Adrenal gland (tissue), 12 donors: ENCODE data around the gene SLC25A45. TPM values are rescaled to one million over a fixed set of nuclear protein-coding genes. Genes with fewer than 3 reads are reported as not detected.
A peak's percentile ranks its signal among the peaks of the same experiment; 100 is the strongest.
"Not testable (repeated sequence)": the region's sequence is repeated elsewhere in the genome, so short reads cannot be mapped to it uniquely, and the experiment has no call there.

Experiments used
- DNase-seq, 7 donors: peaks; one replicate each; pipeline ENCODE4 v3.0.0-alpha.2; 2019 to 2020
- H3K27ac ChIP-seq, 5 donors: fragments of 200-600 bp; sonication (generic) in 4 of 5; 1 replicate in 3 of 5; 2 replicates in 2 of 5; pipeline versions ENCODE4 v1.5.1 to v1.8.0; 2016 to 2020; ENCODE audit warnings: mild to moderate bottlenecking in 1 of 5
- H3K27me3 ChIP-seq: fragments of 200-600 bp; 2 replicates; pipeline ENCODE4 v1.8.0; 2021
- H3K36me3 ChIP-seq, 2 donors: fragments of 200-600 bp; replicated peaks in 1 of 2; 1 replicate in 1 of 2; 2 replicates in 1 of 2; pipeline versions ENCODE4 v1.5.1 to v1.8.0; 2018 to 2022
- H3K4me1 ChIP-seq, 2 donors: fragments of 200-600 bp; replicated peaks in 1 of 2; 1 replicate in 1 of 2; 2 replicates in 1 of 2; pipeline versions ENCODE4 v1.5.1 to v1.8.0; 2018 to 2021
- H3K4me3 ChIP-seq, 4 donors: fragments of 200-600 bp; sonication (generic) in 3 of 4; one replicate each; pipeline ENCODE4 v1.5.1; 2016 to 2018
- H3K9me3 ChIP-seq, 3 donors: fragments of 200-600 bp; sonication (generic) in 1 of 3; replicated peaks in 1 of 3; 1 replicate in 2 of 3; 2 replicates in 1 of 3; pipeline versions ENCODE4 v1.5.1 to v1.8.0; 2016 to 2021
- CTCF ChIP-seq, 6 experiments: fragments of 450-650 bp in 4 of 6; fragments of 200-600 bp in 2 of 6; sonication (generic) in 1 of 6; IDR thresholded peaks; 1 replicate in 5 of 6; 2 replicates in 1 of 6; pipeline versions ENCODE4 v1.5.1 to v1.8.0; 2016 to 2021; ENCODE audit warnings: antibody characterized with exemption in 6 of 6, mild to moderate bottlenecking in 2 of 6, moderate library complexity in 1 of 6
- POLR2A ChIP-seq, 2 donors: fragments of 450-650 bp; IDR thresholded peaks; one replicate each; pipeline ENCODE4 v1.6.1; 2017; ENCODE audit warnings: antibody characterized with exemption in 2 of 2, mild to moderate bottlenecking in 2 of 2, moderate library complexity in 1 of 2
- WGBS, 4 donors: extraction: QIAGEN DNeasy Blood & Tissue Kit in 2 of 4; methylation state at CpG; one replicate each; pipeline versions ENCODE4 v1.1.5 to v1.1.7; 2013 to 2017; 5-methylcytosine and 5-hydroxymethylcytosine counted together
- intact Hi-C, 2 donors: fragments of 100-400 bp; cut with DNase I; formaldehyde crosslinking; loops; one replicate each; pipeline versions ENCODE4 v1.14.1 to v1.15.0; 2022 to 2023
- polyA plus RNA-seq, 3 donors: library from polyadenylated mRNA; stranded (reverse); fragments of 200-250 nt in 2 of 3; fragments of 350-450 nt in 1 of 3; fragmentation: Illumina TruSeq in 1 of 3; extraction: RNeasy Lipid Tissue Mini Kit (QIAGEN cat#74804) in 1 of 3; gene quantifications; one replicate each; pipeline ENCODE4 v1.2.3, GENCODE V29; 2013 to 2014
- total RNA-seq, 9 donors: library from RNA; depleted of rRNA in 4 of 9; stranded (reverse); fragments of >200 nt in 4 of 9; fragments of 120-200 nt in 1 of 9; fragmentation: NEBNext Ultra II Directional in 1 of 9; extraction: Animal tissue kit (Norgen Biotek cat#: 25700) in 1 of 9; gene quantifications; one replicate each; pipeline versions ENCODE4 v1.1.0 to v1.2.4, GENCODE V29; 2013 to 2023
- donor health status: healthy with polysubstance abuse.
- donor health status: Bipolar disorder and iron deficiency.
- donor health status: DM: yes; HTN: yes; CAD: no.
- donor health status: DM: no; HTN: no; CAD: no.
- donor health status: DM: no; HTN: no; CAD: no.
- donor health status: DM: yes; HTN: yes; CAD: no.

SLC25A45 gene
- total and polyA plus RNA-seq, 12 donors: 1.1 to 21.0 (median 6.7) TPM

- DNase-seq: peak in 2 of 7 donors; percentile 29 to 54
- H3K4me3 ChIP-seq: peak overlapping the region in 1 of 4 donors; percentile 82
- peak overlapping the region in 4 of 5 donors; percentile 91 to 100 (median 100) for H3K27ac ChIP-seq
- no peaks in the 10 kb centered on the region for H3K27me3 ChIP-seq
- intact Hi-C loops: loop anchor here in 1 of 2 donors (2.0 kb wide), 1 partner anchor 97 kb away; no protein-coding TSS in a partner anchor
- H3K9me3 ChIP-seq: no peaks in the 10 kb centered on the region
- WGBS, 4 donors: 64 to 71% (median 70%) methylated on average over 10 to 11 of the region's 11 CpGs
- H3K4me1 ChIP-seq: peaks cover 43 to 54% of the 10 kb centered on the region in 2 donors
- peaks cover 0 to 18% of the 10 kb centered on the region in 2 donors for H3K36me3 ChIP-seq
- TF ChIP-seq CTCF (IDR thresholded peaks at IDR 0.05): no peak
- no peak for TF ChIP-seq POLR2A (IDR thresholded peaks at IDR 0.05)
Measured at GRCh38 chr11:65415499-65416340, 33.3 kb upstream of the SLC25A45 start.

GRCh38 chr11:65414776-65415498 is 32.5 kb upstream of the SLC25A45 start:
- H3K4me1 ChIP-seq: peaks cover 35 to 47% of the 10 kb centered on the region in 2 donors
- H3K27ac ChIP-seq: peak overlapping the region in 1 of 5 donors; percentile 100
- peak in 1 of 7 donors; percentile 33 for DNase-seq
- 77 to 86% (median 83%) methylated on average over 7 to 11 of the region's 11 CpGs for WGBS, 4 donors
- peaks cover 0 to 21% of the 10 kb centered on the region in 2 donors for H3K36me3 ChIP-seq
- no peaks in the 10 kb centered on the region for H3K9me3 ChIP-seq
- TF ChIP-seq CTCF (IDR thresholded peaks at IDR 0.05) (no peak), POLR2A (IDR thresholded peaks at IDR 0.05) (no peak)
- intact Hi-C loops: loop anchor here in 1 of 2 donors (5.0 kb wide), 1 partner anchor 97 kb away; no protein-coding TSS in a partner anchor
- no peaks in the 10 kb centered on the region for H3K27me3 ChIP-seq
- no peak overlapping the region for H3K4me3 ChIP-seq

- H3K9me3 ChIP-seq, H3K27me3 ChIP-seq, H3K27ac ChIP-seq, H3K4me3 ChIP-seq: not testable (repeated sequence)
- H3K36me3 ChIP-seq: peaks cover 0 to 39% of the 10 kb centered on the region in 2 donors
- peak in 1 of 7 donors; percentile 20 for DNase-seq
- intact Hi-C loops: loop anchor here in 1 of 2 donors (5.0 kb wide), 1 partner anchor 99 kb away; no protein-coding TSS in a partner anchor
- peaks cover 18 to 29% of the 10 kb centered on the region in 2 donors for H3K4me1 ChIP-seq
- 83 to 95% (median 91%) methylated on average over 13 to 15 of the region's 15 CpGs for WGBS, 4 donors
Measured at GRCh38 chr11:65413077-65413664, 30.7 kb upstream of the SLC25A45 start.

- no peak overlapping the region for H3K4me3 ChIP-seq
- H3K27me3 ChIP-seq: no peaks in the 10 kb centered on the region
- H3K9me3 ChIP-seq: no peaks in the 10 kb centered on the region
- H3K27ac ChIP-seq: no peak overlapping the region
- 81 to 88% (median 84%) methylated on average over 17 to 24 of the region's 24 CpGs for WGBS, 4 donors
- H3K4me1 ChIP-seq: peaks cover 11 to 22% of the 10 kb centered on the region in 2 donors
- peaks cover 0 to 41% of the 10 kb centered on the region in 2 donors for H3K36me3 ChIP-seq
- intact Hi-C loops: loop anchor here in 1 of 2 donors (5.0 kb wide), 1 partner anchor 100 kb away; no protein-coding TSS in a partner anchor
- TF ChIP-seq CTCF (IDR thresholded peaks at IDR 0.05) (no peak), POLR2A (IDR thresholded peaks at IDR 0.05) (no peak)
- peak in 1 of 7 donors; percentile 37 for DNase-seq
Measured at GRCh38 chr11:65412271-65413076, 30.0 kb upstream of the SLC25A45 start.
